Mesenchymal stem cell (in vitro differentiated cells and primary cell): ENCODE results near the gene AFF2.

ENCODE experiments used
- DNase-seq: peaks from one replicate; pipeline ENCODE4 v3.0.0-alpha.2; 2013
- H2AFZ ChIP-seq: one replicate; pipeline ENCODE4 v1.6.1; 2013; ENCODE audit warnings: low read depth, mild to moderate bottlenecking, control low read depth, inconsistent platforms, low read length, moderate library complexity
- H2AK5ac ChIP-seq: 2 replicates; pipeline ENCODE4 v1.6.1; 2013; ENCODE audit warnings: low read length, moderate library complexity, mild to moderate bottlenecking, inconsistent platforms; ENCODE audit not compliant: severe bottlenecking
- H2BK120ac ChIP-seq: one replicate; pipeline ENCODE4 v1.6.1; 2013; ENCODE audit warnings: low read depth, mild to moderate bottlenecking, inconsistent platforms, low read length, moderate library complexity
- H2BK12ac ChIP-seq, 2 experiments: one replicate each; pipeline ENCODE4 v1.6.1; 2013; ENCODE audit warnings: inconsistent platforms in 2 of 2, low read length in 2 of 2, mild to moderate bottlenecking in 2 of 2, moderate library complexity in 2 of 2, control low read depth in 1 of 2
- H2BK15ac ChIP-seq: one replicate; pipeline ENCODE4 v1.6.1; 2013; ENCODE audit warnings: mild to moderate bottlenecking, low read depth, inconsistent platforms; ENCODE audit not compliant: poor library complexity, severe bottlenecking
- H2BK5ac ChIP-seq: 2 replicates; pipeline ENCODE4 v1.6.1; 2013; ENCODE audit warnings: low read depth, mild to moderate bottlenecking, low read length, control low read depth, inconsistent platforms; ENCODE audit not compliant: poor library complexity, severe bottlenecking
- H3K14ac ChIP-seq, 2 experiments: one replicate each; pipeline ENCODE4 v1.6.1; 2013; ENCODE audit warnings: inconsistent platforms in 2 of 2, low read length in 2 of 2, control low read depth in 1 of 2, mild to moderate bottlenecking in 1 of 2, moderate library complexity in 1 of 2
- H3K18ac ChIP-seq, 2 experiments: one replicate each; pipeline ENCODE4 v1.6.1; 2013; ENCODE audit warnings: inconsistent platforms in 2 of 2, low read length in 2 of 2, control low read depth in 1 of 2, low read depth in 1 of 2, mild to moderate bottlenecking in 1 of 2
- H3K23ac ChIP-seq, 2 experiments: one replicate each; pipeline ENCODE4 v1.6.1; 2013; ENCODE audit warnings: inconsistent platforms in 2 of 2, low read length in 2 of 2, mild to moderate bottlenecking in 2 of 2, moderate library complexity in 2 of 2, control low read depth in 1 of 2
- H3K27ac ChIP-seq: 2 replicates; pipeline ENCODE4 v1.5.1; 2013; ENCODE audit warnings: mild to moderate bottlenecking, moderate library complexity, low read length, control low read depth, inconsistent platforms; ENCODE audit not compliant: poor library complexity, severe bottlenecking
- H3K27me3 ChIP-seq, 2 experiments: 2 replicates each; pipeline versions ENCODE4 v1.6.1 to v1.7.0; 2013; ENCODE audit warnings: low read length in 2 of 2, mild to moderate bottlenecking in 2 of 2, moderate library complexity in 2 of 2, control low read depth in 1 of 2, inconsistent platforms in 1 of 2; ENCODE audit not compliant: control insufficient read depth in 1 of 2, insufficient read depth in 1 of 2
- H3K36me3 ChIP-seq, 2 experiments: 2 replicates each; pipeline versions ENCODE4 v1.6.1 to v1.7.0; 2013; ENCODE audit warnings: low read length in 2 of 2, control low read depth in 1 of 2, inconsistent platforms in 1 of 2, low read depth in 1 of 2, mild to moderate bottlenecking in 1 of 2; ENCODE audit not compliant: insufficient read depth in 2 of 2, control insufficient read depth in 1 of 2
- H3K4ac ChIP-seq, 2 experiments: one replicate each; pipeline ENCODE4 v1.6.1; 2013; ENCODE audit warnings: inconsistent platforms in 2 of 2, low read length in 2 of 2, mild to moderate bottlenecking in 2 of 2, moderate library complexity in 2 of 2, control low read depth in 1 of 2, low read depth in 1 of 2
- H3K4me1 ChIP-seq: 2 replicates; pipeline ENCODE4 v1.6.1; 2013; ENCODE audit warnings: low read depth, low read length, control low read depth; ENCODE audit not compliant: control insufficient read depth, insufficient read depth
- H3K4me2 ChIP-seq: 2 replicates; pipeline ENCODE4 v1.6.1; 2013; ENCODE audit warnings: low read length, mild to moderate bottlenecking, inconsistent platforms; ENCODE audit not compliant: poor library complexity, severe bottlenecking
- H3K4me3 ChIP-seq, 2 experiments: 2 replicates each; pipeline versions ENCODE4 v1.5.1 to v1.7.0; 2013; ENCODE audit warnings: low read length in 2 of 2, mild to moderate bottlenecking in 2 of 2, control low read depth in 1 of 2, low read depth in 1 of 2; ENCODE audit not compliant: insufficient read depth in 1 of 2
- H3K79me1 ChIP-seq: replicated peaks from 2 replicates; pipeline ENCODE4 v1.6.1; 2013; ENCODE audit warnings: mild to moderate bottlenecking, control low read depth, low read length, inconsistent platforms; ENCODE audit not compliant: poor library complexity, severe bottlenecking
- H3K9ac ChIP-seq: 2 replicates; pipeline ENCODE4 v1.7.0; 2013; ENCODE audit warnings: mild to moderate bottlenecking, low read length, moderate library complexity
- H3K9me3 ChIP-seq: 2 replicates; pipeline ENCODE4 v1.7.0; 2013; ENCODE audit warnings: mild to moderate bottlenecking, low read length; ENCODE audit not compliant: control insufficient read depth
- H4K8ac ChIP-seq: one replicate; pipeline ENCODE4 v1.6.1; 2013; ENCODE audit warnings: inconsistent platforms, mild to moderate bottlenecking, low read length, moderate library complexity
- H4K91ac ChIP-seq: one replicate; pipeline ENCODE4 v1.6.1; 2013; ENCODE audit warnings: mild to moderate bottlenecking, low read length, inconsistent platforms
- WGBS: methylation state at CpG from one replicate; pipeline ENCODE4 v1.1.7; 2013; ENCODE audit warnings: mixed read lengths; 5-methylcytosine and 5-hydroxymethylcytosine counted together

AFF2 gene

DNA sequence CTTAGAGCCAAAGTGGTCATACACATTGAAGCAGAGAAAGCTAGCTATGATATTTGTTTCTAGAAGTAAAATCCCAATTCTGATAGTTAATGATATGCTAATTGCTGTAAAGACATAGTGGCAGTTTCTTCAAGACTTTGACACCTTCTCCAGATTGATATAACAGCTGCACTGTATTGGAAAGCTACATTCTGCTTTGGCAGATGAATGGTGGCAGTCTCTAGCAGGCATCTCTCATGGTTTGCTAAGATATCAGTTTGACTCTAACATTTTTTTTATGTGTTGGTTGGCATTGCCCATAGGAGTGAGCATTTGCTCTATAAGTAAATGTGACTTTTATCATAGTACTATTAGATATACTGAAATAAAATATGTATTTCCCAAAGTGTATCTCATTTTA is 128.2 kb downstream of the AFF2 start:
- H3K9me3 ChIP-seq, result no peaks in the 10 kb centered on the region
- H3K14ac ChIP-seq, result no peak overlapping the region
- H4K8ac ChIP-seq, result no peak overlapping the region
- H3K23ac ChIP-seq, result no peak overlapping the region
- no peak overlapping the region for H3K4me2 ChIP-seq
- no peak overlapping the region for H2BK120ac ChIP-seq
- H2BK5ac ChIP-seq, result no peak overlapping the region
- no peak overlapping the region for H3K27ac ChIP-seq
- H3K27me3 ChIP-seq, result no peaks in the 10 kb centered on the region
- H4K91ac ChIP-seq, result no peak overlapping the region
- H2AK5ac ChIP-seq, result no peak overlapping the region
- no peaks in the 10 kb centered on the region for H3K79me1 ChIP-seq
- no peaks in the 10 kb centered on the region for H3K36me3 ChIP-seq
- H2AFZ ChIP-seq, result no peak overlapping the region
- H2BK12ac ChIP-seq, result no peak overlapping the region
- DNase-seq, result no peak
- H3K18ac ChIP-seq, result no peak overlapping the region
- H3K9ac ChIP-seq, result no peak overlapping the region
- no peaks in the 10 kb centered on the region for H3K4me1 ChIP-seq
- H2BK15ac ChIP-seq, result no peak overlapping the region
- H3K4me3 ChIP-seq, result no peak overlapping the region
- H3K4ac ChIP-seq, result no peak overlapping the region

DNA sequence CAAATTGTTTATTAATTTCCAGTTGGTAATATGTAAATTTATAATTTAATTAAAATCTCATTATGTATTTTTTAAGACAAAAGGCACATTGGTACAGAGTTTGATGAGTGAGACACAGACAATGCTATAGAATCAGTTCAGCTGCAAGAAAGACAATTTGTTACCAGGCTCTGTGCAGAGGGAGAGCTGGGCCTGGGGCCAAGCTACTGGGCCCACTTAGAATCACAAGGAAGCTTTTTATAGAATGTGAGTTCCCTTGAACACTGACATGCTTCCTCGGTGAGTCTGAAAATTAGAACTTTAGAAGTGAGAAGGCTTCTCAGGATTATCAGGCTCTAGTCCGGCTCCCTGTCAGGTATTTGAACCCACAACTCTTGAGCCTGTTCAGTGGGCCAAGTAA is 129.0 kb downstream of the AFF2 start:
- Histone ChIP-seq H2BK5ac (no peak overlapping the region), H3K27ac (no peak overlapping the region), H2BK12ac (no peak overlapping the region), H3K4me2 (no peak overlapping the region), H2AK5ac (no peak overlapping the region), H4K91ac (no peak overlapping the region), H2AFZ (no peak overlapping the region), H3K4ac (no peak overlapping the region), H3K36me3 (no peaks in the 10 kb centered on the region), H3K4me1 (no peaks in the 10 kb centered on the region), H3K27me3 (no peaks in the 10 kb centered on the region), H2BK15ac (no peak overlapping the region), H3K23ac (no peak overlapping the region), H3K9me3 (no peaks in the 10 kb centered on the region), H3K4me3 (no peak overlapping the region), H3K79me1 (no peaks in the 10 kb centered on the region), H3K18ac (no peak overlapping the region), H2BK120ac (no peak overlapping the region), H3K14ac (no peak overlapping the region), H3K9ac (no peak overlapping the region), H4K8ac (no peak overlapping the region)
- no peak for DNase-seq
- 87% methylated on average over 2 of the region's 2 CpGs for WGBS

DNA sequence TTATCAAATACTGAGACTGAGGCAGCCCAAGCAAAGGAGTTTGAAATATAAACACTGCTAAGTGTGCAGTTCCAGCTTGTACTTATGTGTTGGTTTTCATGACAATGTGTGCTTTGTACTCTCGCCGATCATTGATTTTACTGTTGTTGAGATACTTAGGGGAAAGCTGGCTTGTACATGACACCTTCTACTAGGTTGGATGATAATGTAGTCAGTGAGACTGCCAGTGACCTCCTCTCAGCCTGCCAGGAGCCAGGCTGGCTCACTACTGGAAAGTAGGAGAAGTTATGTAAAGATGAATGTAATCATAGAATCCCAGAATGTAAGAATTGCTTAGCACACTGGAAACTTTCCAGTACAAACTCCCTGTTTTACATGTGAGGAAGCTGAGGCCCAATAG is 132.0 kb downstream of the AFF2 start:
- WGBS, result 72% methylated on average over 2 of the region's 2 CpGs
- Histone ChIP-seq H3K4me2 (no peak overlapping the region), H2AK5ac (no peak overlapping the region), H3K9ac (no peak overlapping the region), H3K14ac (no peak overlapping the region), H4K91ac (no peak overlapping the region), H2AFZ (no peak overlapping the region), H3K4me3 (no peak overlapping the region), H2BK12ac (no peak overlapping the region), H3K9me3 (no peaks in the 10 kb centered on the region), H2BK15ac (no peak overlapping the region), H3K79me1 (no peaks in the 10 kb centered on the region), H3K36me3 (no peaks in the 10 kb centered on the region), H3K18ac (no peak overlapping the region), H4K8ac (no peak overlapping the region), H3K4me1 (no peaks in the 10 kb centered on the region), H2BK5ac (no peak overlapping the region), H2BK120ac (no peak overlapping the region), H3K27ac (no peak overlapping the region), H3K4ac (no peak overlapping the region), H3K23ac (no peak overlapping the region), H3K27me3 (no peaks in the 10 kb centered on the region)
- DNase-seq, result no peak

- Histone ChIP-seq H4K8ac (no peak overlapping the region), H3K4me1 (no peaks in the 10 kb centered on the region), H2BK120ac (no peak overlapping the region), H3K23ac (no peak overlapping the region), H3K79me1 (no peaks in the 10 kb centered on the region), H3K18ac (no peak overlapping the region), H2BK15ac (no peak overlapping the region), H2AFZ (no peak overlapping the region), H3K4ac (no peak overlapping the region), H4K91ac (no peak overlapping the region), H3K4me3 (no peak overlapping the region), H3K9ac (no peak overlapping the region), H3K27ac (no peak overlapping the region), H3K27me3 (no peaks in the 10 kb centered on the region), H2AK5ac (no peak overlapping the region), H3K4me2 (no peak overlapping the region), H2BK5ac (no peak overlapping the region), H3K14ac (no peak overlapping the region), H3K9me3 (no peaks in the 10 kb centered on the region), H2BK12ac (no peak overlapping the region), H3K36me3 (no peaks in the 10 kb centered on the region)
- no peak for DNase-seq
- WGBS, result 86% methylated on average over 7 of the region's 7 CpGs
These were observed 132.9 kb downstream of the AFF2 start for GRCh38 chrX:148633218-148633908.
